HG03280 (cell line): ENCODE data around the gene SLC1A2.

Experiments used
- ATAC-seq: cut with Tn5 transposase; IDR thresholded peaks from one replicate; pipeline ENCODE4 v1.9.1; 2021; ENCODE audit warnings: mild to moderate bottlenecking, moderate library complexity; ENCODE audit not compliant: unreplicated experiment

SLC1A2 gene

GRCh38 chr11:35330156-35330889 lies 89.0 kb downstream of the SLC1A2 start:
- ATAC-seq: no peak

GRCh38 chr11:35327829-35328228 lies 91.5 kb downstream of the SLC1A2 start:
- ATAC-seq: no peak

- ATAC-seq: no peak
Observed at GRCh38 chr11:35326266-35326879, 93.0 kb downstream of the SLC1A2 start.

GRCh38 chr11:35324981-35325380 lies 94.4 kb downstream of the SLC1A2 start:
- no peak for ATAC-seq

- ATAC-seq: no peak
Observed at GRCh38 chr11:35324183-35324886, 95.0 kb downstream of the SLC1A2 start.

GRCh38 chr11:35323076-35323868 lies 96.1 kb downstream of the SLC1A2 start:
- ATAC-seq: no peak

GRCh38 chr11:35322318-35322979 lies 96.9 kb downstream of the SLC1A2 start:
- ATAC-seq: no peak

GRCh38 chr11:35321532-35322317 lies 97.6 kb downstream of the SLC1A2 start:
- ATAC-seq: no peak

- no peak for ATAC-seq
Observed at GRCh38 chr11:35321111-35321510, 98.2 kb downstream of the SLC1A2 start.

- no peak for ATAC-seq
Observed at GRCh38 chr11:35318977-35319925, 100.1 kb downstream of the SLC1A2 start.

GRCh38 chr11:35318309-35318708 lies 101.0 kb downstream of the SLC1A2 start:
- ATAC-seq: no peak

- ATAC-seq: no peak
Observed at GRCh38 chr11:35317253-35317652, 102.1 kb downstream of the SLC1A2 start.

GRCh38 chr11:35316161-35316560 lies 103.2 kb downstream of the SLC1A2 start:
- no peak for ATAC-seq

- no peak for ATAC-seq
Observed at GRCh38 chr11:35313760-35314153, 105.6 kb downstream of the SLC1A2 start.

- ATAC-seq: peak; percentile 83
Observed at GRCh38 chr11:35313066-35313759, 106.1 kb downstream of the SLC1A2 start.

GRCh38 chr11:35311331-35311730 lies 108.0 kb downstream of the SLC1A2 start:
- ATAC-seq: no peak

- no peak for ATAC-seq
Observed at GRCh38 chr11:35308157-35308556, 111.2 kb downstream of the SLC1A2 start.

GRCh38 chr11:35307221-35307621 lies 112.1 kb downstream of the SLC1A2 start:
- no peak for ATAC-seq
